Upper lobe of left lung (tissue), 6 donors: ENCODE measurements around the gene FHOD3. TPM values are rescaled to one million over a fixed set of nuclear protein-coding genes. Genes with fewer than 3 reads are reported as not detected.

ENCODE experiments used
- ATAC-seq, 2 donors: fragments of 200-7000 bp; cut with Tn5 transposase; one replicate each; pipeline ENCODE4 v1.9.1; 2022; ENCODE audit warnings: mild to moderate bottlenecking in 2 of 2, moderate library complexity in 2 of 2; ENCODE audit not compliant: low FRiP score in 2 of 2
- DNase-seq, 2 donors: peaks; one replicate each; pipeline ENCODE4 v3.0.0-alpha.2; 2019 to 2020
- H3K27ac ChIP-seq, 4 donors: fragments of 200-600 bp; sonication (generic); one replicate each; pipeline ENCODE4 v1.5.1; 2016 to 2019
- H3K27me3 ChIP-seq, 4 donors: fragments of 200-600 bp; sonication (generic); one replicate each; pipeline ENCODE4 v1.5.1; 2017 to 2019
- H3K36me3 ChIP-seq, 4 donors: fragments of 200-600 bp; sonication (generic); one replicate each; pipeline ENCODE4 v1.5.1; 2016 to 2019
- H3K4me1 ChIP-seq, 4 donors: fragments of 200-600 bp; sonication (generic); one replicate each; pipeline ENCODE4 v1.5.1; 2018 to 2019
- H3K4me3 ChIP-seq, 4 donors: fragments of 200-600 bp; sonication (generic); one replicate each; pipeline ENCODE4 v1.5.1; 2017 to 2019; ENCODE audit warnings: mild to moderate bottlenecking in 2 of 4, moderate library complexity in 1 of 4
- H3K9me3 ChIP-seq, 4 donors: fragments of 200-600 bp; sonication (generic); one replicate each; pipeline ENCODE4 v1.5.1; 2018 to 2019
- EP300 ChIP-seq, 4 donors: sonication (generic); formaldehyde crosslinking; IDR thresholded peaks; one replicate each; pipeline ENCODE4 v1.5.1; 2017; ENCODE audit warnings: antibody characterized with exemption in 4 of 4, control low read depth in 2 of 4
- POLR2A ChIP-seq, 4 donors: fragments of 450-650 bp; IDR thresholded peaks; one replicate each; pipeline ENCODE4 v1.5.1; 2016 to 2017; ENCODE audit warnings: antibody characterized with exemption in 4 of 4, mild to moderate bottlenecking in 2 of 4
- POLR2AphosphoS5 ChIP-seq, 2 donors: sonication (generic); formaldehyde crosslinking; IDR thresholded peaks; one replicate each; pipeline ENCODE4 v1.5.1; 2017; ENCODE audit warnings: antibody characterized with exemption in 2 of 2
- WGBS, 2 donors: methylation state at CpG; one replicate each; pipeline ENCODE4 v1.1.5; 2017 to 2018; 5-methylcytosine and 5-hydroxymethylcytosine counted together
- total RNA-seq, 6 donors: library from RNA; depleted of rRNA in 4 of 6; stranded (reverse); fragments of >200 nt in 4 of 6; gene quantifications; one replicate each; pipeline versions ENCODE4 v1.1.0 to v1.2.1, GENCODE V29; 2016 to 2021
- TF ChIP-seq, protein P1 (sequence below), 6 experiments: fragments of 450-650 bp in 4 of 6; fragments of 200-600 bp in 2 of 6; sonication (generic) in 2 of 6; IDR thresholded peaks; one replicate each; pipeline ENCODE4 v1.5.1; 2016 to 2019; ENCODE audit warnings: antibody characterized with exemption in 6 of 6
- donor health status: DM: no; HTN: no; CAD: no; lungs with moderate emphysema.
- donor health status: DM: no; HTN: yes; CAD: no; lungs with severe emphysema.

FHOD3 gene
- total RNA-seq, 6 donors from 2014 or later = 0.40 to 4.8 (median 2.8) TPM

DNA sequence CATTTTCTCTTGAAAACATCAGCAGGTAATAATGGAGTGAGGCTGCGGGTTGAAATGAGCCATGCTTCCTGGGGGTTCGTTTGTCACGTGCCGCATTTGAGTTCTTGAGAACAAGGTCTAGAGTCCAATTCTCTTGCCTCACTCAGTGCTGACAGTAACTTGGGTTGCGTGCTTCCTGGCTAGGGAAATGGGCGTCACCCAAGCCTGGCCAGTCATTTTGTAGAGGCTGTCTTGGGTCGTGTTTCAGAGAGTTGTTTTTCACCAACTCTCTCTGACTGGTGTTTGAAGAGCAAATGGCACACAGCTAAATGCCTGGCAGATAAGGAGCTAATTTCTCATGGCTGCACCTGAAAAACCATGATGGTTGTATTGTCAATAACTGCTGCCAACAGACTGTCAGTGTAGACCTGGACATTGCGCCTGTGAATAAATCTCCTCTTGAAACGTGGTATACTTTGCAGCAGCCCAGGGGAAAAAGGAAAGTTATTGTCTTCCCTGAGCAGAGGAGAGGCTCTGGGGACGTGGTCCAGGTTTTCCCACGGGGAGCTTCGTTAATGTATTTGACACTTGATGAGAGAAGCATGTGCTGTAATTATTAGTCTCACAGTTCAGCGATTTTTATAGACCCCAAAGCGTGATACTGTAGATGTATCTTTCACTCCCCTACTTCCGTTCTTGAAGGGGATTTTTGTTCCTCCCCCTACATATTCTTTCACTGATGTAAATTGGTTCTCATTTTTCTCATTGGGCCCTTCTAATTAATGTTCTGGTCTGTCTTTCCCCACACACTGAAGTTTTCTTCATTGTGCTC, 196.0 kb downstream of the FHOD3 start:
- Histone ChIP-seq H3K9me3 (no peaks in the 10 kb centered on the region), H3K4me1 (no peaks in the 10 kb centered on the region), H3K27me3 (no peaks in the 10 kb centered on the region), H3K4me3 (no peak overlapping the region), H3K27ac (no peak overlapping the region), H3K36me3 (no peaks in the 10 kb centered on the region)
- DNase-seq (no peak), ATAC-seq (no peak)
- 62 to 68% methylated on average over 15 of the region's 15 CpGs for WGBS, 2 donors
- TF ChIP-seq, protein P1, sequence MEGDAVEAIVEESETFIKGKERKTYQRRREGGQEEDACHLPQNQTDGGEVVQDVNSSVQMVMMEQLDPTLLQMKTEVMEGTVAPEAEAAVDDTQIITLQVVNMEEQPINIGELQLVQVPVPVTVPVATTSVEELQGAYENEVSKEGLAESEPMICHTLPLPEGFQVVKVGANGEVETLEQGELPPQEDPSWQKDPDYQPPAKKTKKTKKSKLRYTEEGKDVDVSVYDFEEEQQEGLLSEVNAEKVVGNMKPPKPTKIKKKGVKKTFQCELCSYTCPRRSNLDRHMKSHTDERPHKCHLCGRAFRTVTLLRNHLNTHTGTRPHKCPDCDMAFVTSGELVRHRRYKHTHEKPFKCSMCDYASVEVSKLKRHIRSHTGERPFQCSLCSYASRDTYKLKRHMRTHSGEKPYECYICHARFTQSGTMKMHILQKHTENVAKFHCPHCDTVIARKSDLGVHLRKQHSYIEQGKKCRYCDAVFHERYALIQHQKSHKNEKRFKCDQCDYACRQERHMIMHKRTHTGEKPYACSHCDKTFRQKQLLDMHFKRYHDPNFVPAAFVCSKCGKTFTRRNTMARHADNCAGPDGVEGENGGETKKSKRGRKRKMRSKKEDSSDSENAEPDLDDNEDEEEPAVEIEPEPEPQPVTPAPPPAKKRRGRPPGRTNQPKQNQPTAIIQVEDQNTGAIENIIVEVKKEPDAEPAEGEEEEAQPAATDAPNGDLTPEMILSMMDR (IDR thresholded peaks at IDR 0.05) = no peak
- TF ChIP-seq POLR2AphosphoS5 (IDR thresholded peaks at IDR 0.05) (no peak), EP300 (IDR thresholded peaks at IDR 0.05) (no peak), POLR2A (IDR thresholded peaks at IDR 0.05) (no peak)

DNA sequence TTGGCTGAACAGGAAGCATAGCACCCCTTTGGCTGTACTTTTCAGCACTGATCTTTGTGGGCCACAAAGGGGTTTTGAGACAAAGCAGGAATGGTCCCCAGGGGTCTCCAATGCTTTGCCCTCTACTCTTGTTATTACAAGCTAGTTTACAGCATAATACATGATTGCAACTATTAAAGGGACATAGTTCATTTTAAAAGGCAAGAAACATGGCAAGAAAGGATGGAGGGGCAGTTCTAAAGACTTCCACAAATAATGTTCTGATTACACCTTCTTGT, 196.6 kb downstream of the FHOD3 start:
- H3K9me3 ChIP-seq = no peaks in the 10 kb centered on the region
- ATAC-seq (no peak), DNase-seq (no peak)
- no peaks in the 10 kb centered on the region for H3K27me3 ChIP-seq
- no peak overlapping the region for H3K27ac ChIP-seq
- no peaks in the 10 kb centered on the region for H3K36me3 ChIP-seq
- H3K4me1 ChIP-seq = no peaks in the 10 kb centered on the region
- no peak overlapping the region for H3K4me3 ChIP-seq
- TF ChIP-seq EP300 (IDR thresholded peaks at IDR 0.05) (no peak), POLR2AphosphoS5 (IDR thresholded peaks at IDR 0.05) (no peak), POLR2A (IDR thresholded peaks at IDR 0.05) (no peak)
- TF ChIP-seq, protein P1 (IDR thresholded peaks at IDR 0.05) = no peak

DNA sequence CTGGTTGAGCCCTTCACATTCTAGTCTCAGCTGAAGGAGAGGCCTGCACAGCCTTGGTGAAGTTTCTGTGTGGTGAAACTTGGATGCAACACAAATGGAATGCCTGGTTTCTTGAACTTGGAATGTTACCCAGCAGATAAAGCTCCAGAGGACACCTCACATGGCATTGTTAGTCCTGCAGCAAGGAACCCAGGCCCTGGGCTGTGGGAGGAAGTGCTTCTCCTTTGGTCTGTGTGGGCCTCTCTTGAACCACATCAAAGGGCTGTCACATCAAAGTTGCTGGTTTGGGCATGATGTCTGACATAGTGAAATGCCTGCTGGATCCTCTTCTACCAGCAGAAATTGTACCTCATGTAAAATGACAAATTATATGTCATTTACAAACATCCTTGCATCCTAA, 198.5 kb downstream of the FHOD3 start:
- no peak for ATAC-seq
- no peaks in the 10 kb centered on the region for H3K4me1 ChIP-seq
- H3K36me3 ChIP-seq = no peaks in the 10 kb centered on the region
- no peak overlapping the region for H3K4me3 ChIP-seq
- H3K27ac ChIP-seq = no peak overlapping the region
- no peak for DNase-seq
- H3K9me3 ChIP-seq = no peaks in the 10 kb centered on the region
- no peaks in the 10 kb centered on the region for H3K27me3 ChIP-seq
- no peak for TF ChIP-seq POLR2AphosphoS5 (IDR thresholded peaks at IDR 0.05)
- TF ChIP-seq EP300 (IDR thresholded peaks at IDR 0.05) = no peak
- no peak for TF ChIP-seq POLR2A (IDR thresholded peaks at IDR 0.05)
- TF ChIP-seq, protein P1 (IDR thresholded peaks at IDR 0.05) = no peak

DNA sequence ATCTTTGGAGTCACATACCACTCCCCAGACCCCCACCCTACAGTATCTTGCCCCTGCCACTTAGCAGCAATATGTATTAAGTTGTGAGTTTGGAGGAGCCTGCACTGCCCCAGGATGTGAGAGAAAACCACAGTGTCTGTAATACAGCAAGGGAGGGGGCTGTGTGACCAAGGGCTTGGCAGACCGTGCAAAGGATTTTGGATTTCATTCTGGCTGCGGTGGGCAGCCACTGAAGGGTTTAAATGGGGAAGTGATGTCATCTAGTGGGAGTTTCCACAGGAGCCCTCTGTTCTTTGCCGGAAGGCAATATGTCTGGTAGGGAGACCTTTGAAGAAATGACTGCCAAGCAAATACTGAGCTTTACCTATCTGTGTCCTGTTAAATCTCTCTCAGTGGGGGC, 202.4 kb downstream of the FHOD3 start:
- no peak for ATAC-seq
- no peak overlapping the region for H3K4me3 ChIP-seq
- TF ChIP-seq EP300 (IDR thresholded peaks at IDR 0.05) (no peak), POLR2AphosphoS5 (IDR thresholded peaks at IDR 0.05) (no peak), POLR2A (IDR thresholded peaks at IDR 0.05) (no peak)
- TF ChIP-seq, protein P1 (IDR thresholded peaks at IDR 0.05) = no peak
- H3K27ac ChIP-seq = no peak overlapping the region
- WGBS, 2 donors = 44 to 56% methylated on average over 3 of the region's 3 CpGs
- no peaks in the 10 kb centered on the region for H3K36me3 ChIP-seq
- no peaks in the 10 kb centered on the region for H3K27me3 ChIP-seq
- no peaks in the 10 kb centered on the region for H3K9me3 ChIP-seq
- H3K4me1 ChIP-seq = no peaks in the 10 kb centered on the region
- no peak for DNase-seq

DNA sequence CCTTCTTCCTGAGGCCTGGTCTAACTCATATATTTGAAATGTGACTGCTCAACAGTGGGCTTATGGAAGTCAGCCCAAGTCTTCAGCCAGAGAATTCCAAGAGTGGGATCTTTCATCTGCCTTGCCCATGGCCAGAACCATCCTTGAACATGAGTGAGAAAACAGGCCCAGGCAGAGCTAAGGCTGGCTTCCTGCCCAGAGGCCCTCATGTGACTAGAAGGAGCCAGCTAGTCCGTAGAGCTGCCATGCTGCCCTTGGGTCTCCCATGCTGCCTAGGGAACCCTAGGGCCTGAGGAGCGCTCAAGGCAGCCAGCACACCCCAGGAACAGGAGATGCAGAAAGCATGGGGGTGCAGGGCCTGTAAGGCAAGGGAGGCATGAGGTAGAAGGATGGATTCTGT, 203.6 kb downstream of the FHOD3 start:
- 68 to 100% methylated on average over 1 to 2 of the region's 2 CpGs for WGBS, 2 donors
- no peaks in the 10 kb centered on the region for H3K9me3 ChIP-seq
- no peak overlapping the region for H3K27ac ChIP-seq
- no peak for ATAC-seq
- no peaks in the 10 kb centered on the region for H3K27me3 ChIP-seq
- DNase-seq = no peak
- no peaks in the 10 kb centered on the region for H3K36me3 ChIP-seq
- H3K4me3 ChIP-seq = no peak overlapping the region
- TF ChIP-seq EP300 (IDR thresholded peaks at IDR 0.05) = no peak
- TF ChIP-seq POLR2A (IDR thresholded peaks at IDR 0.05) = no peak
- TF ChIP-seq, protein P1 (IDR thresholded peaks at IDR 0.05) = no peak
- no peak for TF ChIP-seq POLR2AphosphoS5 (IDR thresholded peaks at IDR 0.05)
- H3K4me1 ChIP-seq = no peaks in the 10 kb centered on the region
